Sciatic nerve (tissue), 2 donors: ENCODE measurements around the gene ZNF646. TPM values are rescaled to one million over a fixed set of nuclear protein-coding genes. Genes with fewer than 3 reads are reported as not detected.

Source experiments
- ATAC-seq: fragments of 200-7000 bp; cut with Tn5 transposase; one replicate; pipeline ENCODE4 v1.9.1; 2020; ENCODE audit warnings: mild to moderate bottlenecking, moderate library complexity
- DNase-seq: peaks from one replicate; pipeline ENCODE4 v3.0.0-alpha.2; 2020; ENCODE audit warnings: low spot score
- intact Hi-C: fragments of 100-400 bp; cut with DNase I; formaldehyde crosslinking; loops from one replicate; pipeline ENCODE4 v1.14.2; 2022
- total RNA-seq: library from RNA; stranded (reverse); fragmentation: NEBNext Ultra II Directional; extraction: Animal tissue kit (Norgen Biotek cat#: 25700); gene quantifications from one replicate; pipeline ENCODE4 v1.2.1, GENCODE V29; 2021
- donor health status: DM: no; HTN: no; CAD: no.
- donor health status: DM: no; HTN: no; CAD: no.

ZNF646 gene
- total RNA-seq, 1 donor from 2014 or later, result 16.3 TPM

DNA sequence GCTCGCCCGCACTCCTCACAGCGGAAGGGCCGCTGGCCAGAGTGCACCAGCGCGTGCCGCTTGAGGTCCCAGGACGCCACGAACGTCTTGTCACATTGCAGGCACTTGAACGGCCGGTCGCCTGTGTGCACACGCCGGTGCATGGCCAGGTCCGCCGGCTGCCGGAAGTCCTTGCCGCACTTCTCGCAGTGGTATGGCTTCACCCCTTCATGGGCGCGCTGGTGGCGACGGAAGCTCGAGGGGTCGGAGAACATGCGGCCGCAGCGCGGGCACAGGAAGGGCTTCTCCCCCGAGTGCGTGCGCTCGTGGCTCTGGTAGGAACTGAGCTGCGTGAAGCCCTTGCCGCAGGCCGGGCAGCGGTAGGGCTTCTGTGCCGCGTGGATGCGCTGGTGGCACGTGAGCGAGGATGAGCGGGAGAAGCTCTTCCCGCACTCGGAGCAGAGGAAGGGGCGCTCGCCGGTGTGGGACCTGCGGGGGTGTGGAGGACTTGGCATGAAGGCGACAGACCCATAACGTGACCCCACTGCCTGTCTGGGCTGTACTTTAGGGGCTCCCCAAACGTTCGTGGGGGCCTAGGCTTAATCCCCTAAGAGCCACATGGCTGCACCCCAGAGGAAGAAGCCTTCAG is 12.3 kb upstream of the ZNF646 start:
- no peak for ATAC-seq
- intact Hi-C loops, result no loop called here

DNA sequence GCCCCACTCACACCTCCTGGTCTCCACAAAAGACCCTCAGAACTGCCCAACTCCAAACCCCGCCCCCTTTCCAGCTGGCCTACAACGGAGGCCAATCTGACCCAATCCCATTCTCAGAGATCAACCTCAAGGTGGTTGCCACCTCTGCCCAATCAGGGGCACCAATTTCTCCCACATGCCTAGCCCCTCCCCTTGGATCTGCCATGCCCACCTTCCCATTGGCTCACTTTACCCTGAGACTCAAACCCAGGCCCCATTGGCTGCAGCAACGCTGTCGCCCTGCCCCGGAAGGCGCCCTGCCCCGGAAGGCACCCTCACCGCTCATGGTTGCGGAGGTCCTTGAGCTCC is 10.8 kb upstream of the ZNF646 start:
- intact Hi-C loops, result no loop called here

More for the DNA sequence above, 12.3 kb upstream of the ZNF646 start:
- no peak for DNase-seq

DNA sequence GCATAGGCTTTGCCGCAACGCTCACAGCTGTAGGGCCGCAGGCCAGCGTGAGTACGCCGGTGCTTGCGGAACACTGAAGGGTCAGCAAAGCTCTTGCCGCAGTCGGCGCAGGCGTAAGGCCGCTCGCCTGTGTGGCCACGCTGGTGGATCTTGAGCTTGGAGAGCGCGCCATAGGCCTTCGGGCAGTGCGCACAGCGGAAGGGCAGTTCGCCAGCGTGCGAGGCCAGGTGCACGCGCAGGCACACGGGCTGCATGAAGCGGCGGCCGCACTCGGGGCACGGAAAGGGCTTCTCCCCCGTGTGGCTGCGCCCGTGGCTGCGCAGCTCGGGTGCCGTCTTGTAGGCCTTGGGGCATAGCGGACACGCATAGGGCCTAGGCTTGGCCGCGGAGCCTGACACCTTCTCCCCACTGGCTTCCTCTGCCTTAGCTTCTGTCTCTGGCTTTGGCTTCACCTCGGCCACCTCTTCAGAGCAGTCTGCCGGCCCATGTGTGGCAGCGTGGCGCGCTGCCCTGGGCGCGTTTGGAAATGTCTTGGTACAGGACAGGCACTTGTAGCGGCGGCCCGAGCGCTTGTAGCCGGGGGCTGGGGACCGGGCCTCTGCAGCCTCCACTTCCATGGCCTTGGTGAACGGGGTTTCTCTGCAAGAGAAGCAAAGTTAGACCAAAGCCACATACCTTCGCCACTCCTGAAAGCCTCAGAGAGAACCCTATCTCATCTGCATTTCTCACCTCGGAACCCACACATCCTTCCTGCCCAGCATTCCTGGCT is 10.2 kb upstream of the ZNF646 start:
- intact Hi-C loops, result no loop called here
- ATAC-seq (no peak), DNase-seq (no peak)

More for the DNA sequence above, 10.8 kb upstream of the ZNF646 start:
- ATAC-seq (no peak), DNase-seq (no peak)

DNA sequence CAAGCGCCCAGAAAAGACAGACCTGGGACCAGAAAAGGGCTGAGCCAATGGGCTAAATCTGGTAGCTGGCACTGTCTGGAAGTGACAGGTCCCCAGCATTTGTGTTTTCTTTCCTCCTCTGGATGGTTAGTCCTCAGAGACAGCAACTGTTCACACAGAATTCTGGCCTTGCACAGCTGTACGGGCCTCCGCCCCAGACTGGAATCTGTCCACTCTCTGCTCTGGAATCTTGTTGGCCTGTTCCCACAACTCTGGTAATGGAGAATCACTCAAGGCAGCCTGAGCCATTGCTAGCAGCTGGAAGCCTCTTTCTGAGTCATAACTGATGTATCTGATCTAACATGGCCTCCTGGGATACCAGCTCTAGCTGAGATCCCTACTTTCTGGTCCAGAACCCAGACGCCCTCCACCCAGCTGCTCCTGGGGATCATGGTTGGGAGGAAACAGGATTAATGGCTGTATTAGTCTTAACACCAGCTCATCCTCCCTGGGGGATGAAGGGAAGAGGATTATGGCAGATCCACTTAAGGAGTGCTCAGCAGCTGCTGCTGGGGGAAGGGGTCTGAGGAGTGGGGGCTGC is 9.2 kb upstream of the ZNF646 start:
- DNase-seq, result no peak
- intact Hi-C loops, result no loop called here

DNA sequence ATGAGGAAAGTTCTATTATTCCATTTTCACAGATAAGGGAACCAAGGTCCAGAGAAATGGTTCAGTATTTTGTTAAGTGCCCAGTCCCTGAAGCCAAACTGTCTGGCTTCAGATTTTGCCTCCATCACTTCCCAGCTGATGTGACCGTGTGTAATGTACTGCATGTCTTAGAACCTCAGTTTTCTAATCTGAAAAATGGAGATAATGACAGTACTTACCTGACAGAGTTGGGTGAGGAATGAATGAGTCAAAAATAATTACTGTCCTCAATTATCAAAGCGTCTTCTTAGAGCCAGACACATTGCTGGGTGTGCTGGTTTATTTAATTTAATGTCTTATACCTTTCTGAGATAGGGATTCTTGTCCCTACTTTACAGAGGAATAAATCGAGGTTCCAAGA is 6.9 kb upstream of the ZNF646 start:
- intact Hi-C loops, result no loop called here
- DNase-seq, result no peak
- ATAC-seq, result no peak

More for the DNA sequence above, 9.2 kb upstream of the ZNF646 start:
- ATAC-seq, result peak; percentile 90

DNA sequence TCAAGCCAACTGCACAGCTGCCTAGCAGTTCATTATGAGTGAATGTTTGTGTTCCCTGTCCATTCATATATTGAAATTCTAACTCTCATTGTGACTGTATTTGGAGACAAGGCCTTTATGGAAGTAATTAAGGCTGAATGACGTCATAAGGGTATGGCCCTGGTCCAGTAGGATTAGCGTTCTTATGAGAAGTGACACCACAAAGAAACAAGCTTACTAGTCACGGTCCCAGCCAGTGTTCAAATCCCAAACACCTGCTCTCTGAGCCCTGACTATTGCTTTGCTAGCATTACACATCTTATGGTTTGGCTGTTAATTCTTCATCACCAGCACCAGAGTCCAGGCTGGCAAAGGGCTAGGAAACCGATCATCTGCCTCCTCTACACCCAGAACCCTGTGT is 2.4 kb upstream of the ZNF646 start:
- ATAC-seq, result no peak
- intact Hi-C loops, result no loop called here

DNA sequence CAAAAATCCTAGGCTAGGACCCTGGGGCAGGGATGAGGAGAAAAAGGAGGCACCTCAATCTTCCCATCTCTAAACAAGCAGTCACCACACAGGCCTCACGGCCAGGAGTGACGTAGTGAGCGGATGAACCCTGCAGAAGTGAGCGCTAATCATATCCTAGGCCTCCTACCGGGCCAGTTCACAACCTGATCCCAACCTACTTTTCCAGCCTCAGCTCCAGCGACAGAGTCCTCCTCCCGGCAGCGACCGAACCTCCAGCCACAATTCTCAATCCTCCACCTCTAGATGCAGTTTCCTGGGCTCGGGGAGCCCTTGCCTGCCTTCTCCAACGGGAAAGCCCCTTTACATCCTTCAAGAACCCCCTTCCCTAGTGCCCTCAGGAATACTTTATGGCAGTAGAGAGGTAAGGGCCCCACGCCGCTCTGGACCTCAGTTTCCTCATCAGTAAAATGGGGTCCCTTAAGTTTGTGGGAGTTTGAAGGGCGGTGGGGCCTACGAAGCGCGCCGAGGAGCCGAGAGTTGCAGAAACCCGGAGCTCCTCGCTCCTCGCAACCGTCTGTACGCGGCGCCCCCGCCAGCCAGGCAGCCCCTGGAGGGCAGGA is 1.6 kb upstream of the ZNF646 start:
- ATAC-seq (no peak), DNase-seq (no peak)
- intact Hi-C loops, result no loop called here

More for the DNA sequence above, 2.4 kb upstream of the ZNF646 start:
- DNase-seq, result no peak

DNA sequence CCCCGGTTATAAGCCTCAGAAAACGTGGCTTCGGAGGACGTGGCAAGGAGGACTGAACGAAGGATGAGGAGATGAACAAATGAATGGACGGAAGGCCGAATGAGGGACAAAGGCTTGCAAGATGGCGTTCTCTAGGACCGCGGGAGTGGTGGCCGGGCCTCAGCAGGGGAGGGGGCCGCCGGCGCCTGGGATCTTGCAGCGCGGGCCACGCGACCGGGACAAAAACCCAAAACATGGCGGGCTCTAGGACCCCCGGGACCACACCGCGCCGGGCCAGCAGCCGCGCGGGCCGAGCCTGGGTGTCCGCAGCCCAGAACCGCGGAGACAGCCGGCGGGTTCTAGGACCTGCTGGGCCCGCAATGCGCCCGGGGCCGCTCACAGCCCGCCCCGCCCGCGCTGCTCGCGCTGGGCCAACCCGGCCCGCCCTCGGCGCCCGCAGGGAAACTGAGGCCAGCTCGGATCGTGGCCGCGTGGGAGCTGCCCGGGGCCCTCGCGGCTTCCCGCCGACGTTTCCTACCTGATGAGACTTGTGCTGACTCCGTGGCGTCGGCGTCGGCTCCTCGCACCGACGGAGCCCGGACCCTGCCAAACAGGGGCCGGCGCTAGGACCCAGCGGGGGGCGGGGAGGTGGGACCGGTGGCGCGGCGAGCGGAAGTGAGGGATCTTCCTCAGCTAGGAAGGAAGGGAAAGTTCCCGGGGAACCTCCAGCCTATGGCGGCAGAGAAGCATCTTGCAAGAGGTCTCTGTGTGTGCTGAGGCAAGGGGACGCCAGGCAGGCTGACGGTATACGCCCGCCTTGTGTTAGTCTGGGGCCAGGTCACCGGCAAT is 866 bp upstream of the ZNF646 start:
- DNase-seq (peak; percentile 95), ATAC-seq (peak; percentile 91)
- intact Hi-C loops, result no loop called here

DNA sequence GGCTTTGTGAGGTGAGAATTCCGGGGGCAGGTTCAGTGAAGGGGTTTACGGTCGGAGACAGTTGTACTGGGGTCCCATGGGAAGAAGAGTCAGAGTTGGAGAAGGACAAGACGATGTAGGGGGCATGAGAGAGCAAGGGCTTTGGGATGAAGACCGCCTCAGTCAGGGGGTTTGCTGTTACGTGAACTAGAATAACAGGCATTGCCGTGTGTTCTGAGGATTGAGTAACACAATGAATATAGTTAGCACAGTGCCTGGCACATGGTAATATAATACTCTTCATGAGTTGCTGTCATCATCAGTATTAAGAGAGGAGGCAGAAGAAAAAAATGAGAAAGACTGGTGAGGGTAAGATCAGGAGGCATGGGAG is 577 bp downstream of the ZNF646 start:
- intact Hi-C loops, result no loop called here
- ATAC-seq (no peak), DNase-seq (no peak)

DNA sequence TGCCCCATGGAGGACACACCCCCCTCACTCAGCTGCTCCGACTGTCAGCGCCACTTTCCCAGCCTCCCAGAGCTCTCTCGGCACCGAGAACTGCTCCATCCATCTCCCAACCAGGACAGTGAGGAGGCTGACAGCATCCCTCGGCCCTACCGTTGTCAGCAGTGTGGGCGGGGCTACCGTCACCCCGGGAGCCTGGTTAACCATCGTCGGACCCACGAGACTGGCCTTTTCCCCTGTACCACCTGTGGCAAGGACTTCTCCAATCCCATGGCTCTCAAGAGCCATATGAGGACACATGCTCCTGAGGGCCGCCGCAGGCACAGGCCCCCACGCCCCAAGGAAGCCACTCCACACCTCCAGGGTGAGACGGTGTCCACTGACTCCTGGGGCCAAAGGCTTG is 2.1 kb downstream of the ZNF646 start:
- intact Hi-C loops, result no loop called here
- DNase-seq (no peak), ATAC-seq (no peak)

DNA sequence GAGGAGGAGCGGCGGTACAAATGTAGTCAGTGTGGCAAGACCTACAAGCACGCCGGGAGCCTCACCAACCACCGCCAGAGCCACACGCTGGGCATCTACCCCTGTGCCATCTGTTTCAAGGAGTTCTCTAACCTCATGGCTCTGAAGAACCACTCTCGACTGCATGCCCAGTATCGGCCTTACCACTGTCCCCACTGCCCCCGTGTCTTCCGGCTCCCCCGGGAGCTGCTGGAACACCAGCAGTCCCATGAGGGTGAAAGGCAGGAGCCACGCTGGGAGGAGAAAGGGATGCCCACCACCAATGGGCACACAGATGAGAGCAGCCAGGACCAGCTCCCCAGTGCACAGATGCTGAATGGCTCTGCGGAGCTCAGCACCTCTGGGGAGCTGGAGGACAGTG is 2.8 kb downstream of the ZNF646 start:
- intact Hi-C loops, result no loop called here
- DNase-seq, result no peak
- ATAC-seq, result no peak

DNA sequence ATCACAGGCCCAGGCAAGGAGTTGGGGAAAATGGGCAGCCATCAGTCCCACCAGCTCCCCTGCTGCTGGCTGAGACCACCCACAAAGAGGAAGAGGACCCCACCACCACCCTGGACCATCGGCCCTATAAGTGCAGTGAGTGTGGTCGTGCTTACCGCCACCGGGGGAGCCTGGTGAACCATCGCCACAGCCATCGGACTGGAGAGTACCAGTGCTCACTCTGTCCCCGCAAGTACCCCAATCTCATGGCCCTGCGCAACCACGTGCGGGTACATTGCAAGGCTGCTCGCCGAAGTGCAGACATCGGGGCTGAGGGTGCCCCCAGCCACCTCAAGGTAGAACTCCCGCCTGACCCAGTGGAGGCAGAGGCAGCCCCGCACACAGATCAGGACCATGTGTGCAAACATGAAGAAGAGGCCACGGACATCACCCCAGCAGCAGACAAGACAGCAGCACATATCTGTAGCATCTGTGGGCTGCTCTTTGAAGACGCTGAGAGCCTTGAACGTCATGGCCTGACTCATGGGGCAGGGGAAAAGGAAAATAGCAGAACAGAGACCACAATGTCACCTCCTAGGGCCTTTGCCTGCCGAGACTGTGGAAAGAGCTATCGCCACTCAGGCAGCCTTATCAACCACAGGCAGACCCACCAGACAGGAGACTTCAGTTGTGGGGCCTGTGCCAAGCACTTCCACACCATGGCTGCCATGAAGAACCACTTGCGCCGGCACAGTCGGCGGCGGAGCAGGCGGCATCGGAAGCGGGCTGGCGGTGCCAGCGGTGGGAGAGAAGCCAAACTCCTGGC is 3.6 kb downstream of the ZNF646 start:
- no peak for DNase-seq
- intact Hi-C loops, result no loop called here

DNA sequence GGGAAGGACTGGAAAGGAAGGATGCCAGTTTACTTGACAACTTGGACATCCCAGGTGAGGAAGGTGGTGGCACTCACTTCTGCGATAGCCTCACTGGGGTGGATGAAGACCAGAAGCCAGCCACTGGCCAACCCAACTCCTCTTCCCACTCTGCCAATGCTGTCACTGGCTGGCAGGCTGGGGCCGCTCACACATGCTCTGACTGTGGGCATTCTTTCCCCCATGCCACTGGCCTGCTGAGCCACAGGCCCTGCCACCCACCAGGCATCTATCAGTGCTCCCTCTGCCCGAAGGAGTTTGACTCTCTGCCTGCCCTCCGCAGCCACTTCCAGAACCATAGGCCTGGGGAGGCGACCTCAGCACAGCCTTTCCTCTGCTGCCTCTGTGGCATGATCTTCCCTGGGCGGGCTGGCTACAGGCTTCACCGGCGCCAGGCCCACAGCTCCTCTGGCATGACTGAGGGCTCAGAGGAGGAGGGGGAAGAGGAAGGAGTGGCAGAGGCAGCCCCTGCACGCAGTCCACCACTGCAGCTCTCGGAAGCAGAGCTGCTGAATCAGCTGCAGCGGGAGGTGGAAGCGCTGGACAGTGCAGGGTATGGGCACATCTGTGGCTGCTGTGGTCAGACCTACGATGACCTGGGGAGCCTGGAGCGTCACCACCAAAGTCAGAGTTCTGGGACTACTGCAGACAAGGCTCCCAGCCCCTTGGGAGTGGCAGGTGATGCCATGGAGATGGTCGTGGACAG is 4.5 kb downstream of the ZNF646 start:
- DNase-seq (no peak), ATAC-seq (no peak)
- intact Hi-C loops, result no loop called here

More for the DNA sequence above, 3.6 kb downstream of the ZNF646 start:
- ATAC-seq, result no peak

DNA sequence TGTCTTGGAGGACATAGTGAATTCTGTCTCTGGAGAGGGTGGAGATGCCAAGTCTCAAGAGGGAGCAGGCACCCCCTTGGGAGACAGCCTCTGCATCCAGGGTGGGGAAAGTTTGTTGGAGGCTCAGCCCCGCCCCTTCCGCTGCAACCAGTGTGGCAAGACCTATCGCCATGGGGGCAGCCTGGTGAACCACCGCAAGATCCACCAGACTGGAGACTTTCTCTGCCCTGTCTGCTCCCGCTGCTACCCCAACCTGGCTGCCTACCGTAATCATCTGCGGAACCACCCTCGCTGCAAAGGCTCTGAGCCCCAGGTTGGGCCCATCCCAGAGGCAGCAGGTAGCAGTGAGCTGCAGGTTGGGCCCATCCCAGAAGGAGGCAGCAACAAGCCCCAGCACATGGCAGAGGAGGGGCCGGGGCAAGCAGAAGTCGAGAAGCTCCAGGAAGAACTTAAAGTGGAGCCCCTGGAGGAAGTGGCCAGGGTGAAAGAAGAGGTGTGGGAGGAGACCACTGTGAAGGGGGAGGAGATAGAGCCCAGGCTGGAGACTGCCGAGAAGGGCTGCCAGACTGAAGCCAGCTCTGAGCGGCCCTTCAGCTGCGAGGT is 5.2 kb downstream of the ZNF646 start:
- intact Hi-C loops, result no loop called here
- DNase-seq (no peak), ATAC-seq (no peak)

DNA sequence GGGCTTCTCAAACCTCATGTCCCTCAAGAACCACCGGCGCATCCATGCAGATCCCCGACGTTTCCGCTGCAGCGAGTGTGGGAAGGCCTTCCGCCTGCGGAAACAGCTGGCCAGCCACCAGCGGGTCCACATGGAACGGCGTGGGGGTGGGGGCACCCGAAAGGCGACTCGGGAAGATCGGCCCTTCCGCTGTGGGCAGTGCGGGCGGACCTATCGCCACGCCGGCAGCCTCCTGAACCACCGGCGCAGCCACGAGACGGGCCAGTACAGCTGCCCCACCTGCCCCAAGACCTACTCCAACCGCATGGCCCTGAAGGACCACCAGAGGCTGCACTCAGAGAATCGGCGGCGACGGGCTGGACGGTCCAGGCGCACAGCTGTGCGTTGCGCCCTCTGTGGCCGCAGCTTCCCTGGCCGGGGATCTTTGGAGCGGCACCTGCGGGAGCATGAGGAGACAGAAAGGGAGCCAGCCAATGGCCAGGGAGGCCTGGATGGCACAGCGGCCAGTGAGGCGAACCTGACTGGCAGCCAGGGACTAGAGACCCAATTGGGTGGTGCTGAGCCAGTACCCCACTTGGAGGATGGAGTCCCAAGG is 5.9 kb downstream of the ZNF646 start:
- ATAC-seq (no peak), DNase-seq (no peak)
- intact Hi-C loops, result no loop called here

DNA sequence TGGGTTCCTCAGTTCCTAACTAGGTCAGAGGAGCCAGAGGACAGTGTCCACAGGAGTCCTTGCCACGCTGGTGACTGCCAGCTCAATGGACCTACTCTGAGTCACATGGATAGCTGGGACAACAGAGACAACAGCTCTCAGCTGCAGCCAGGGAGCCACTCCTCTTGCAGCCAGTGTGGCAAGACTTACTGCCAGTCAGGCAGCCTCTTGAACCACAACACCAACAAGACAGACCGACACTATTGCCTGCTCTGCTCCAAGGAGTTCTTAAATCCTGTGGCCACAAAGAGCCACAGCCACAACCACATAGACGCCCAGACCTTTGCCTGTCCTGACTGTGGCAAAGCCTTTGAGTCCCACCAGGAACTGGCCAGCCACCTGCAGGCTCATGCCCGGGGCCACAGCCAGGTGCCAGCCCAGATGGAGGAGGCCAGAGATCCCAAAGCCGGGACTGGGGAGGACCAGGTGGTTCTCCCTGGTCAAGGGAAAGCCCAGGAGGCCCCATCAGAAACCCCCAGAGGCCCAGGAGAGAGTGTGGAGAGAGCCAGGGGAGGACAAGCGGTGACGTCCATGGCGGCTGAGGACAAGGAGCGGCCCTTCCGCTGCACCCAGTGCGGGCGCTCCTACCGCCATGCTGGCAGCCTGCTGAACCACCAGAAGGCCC is 6.7 kb downstream of the ZNF646 start:
- DNase-seq (no peak), ATAC-seq (no peak)
- intact Hi-C loops, result no loop called here
